ENCODE measurements around the gene RSPH9. TPM values are rescaled to one million over a fixed set of nuclear protein-coding genes. Genes with fewer than 3 reads are reported as not detected.
A peak's percentile ranks its signal among the peaks of the same experiment; 100 is the strongest.
"Not testable (repeated sequence)": the region's sequence is repeated elsewhere in the genome, so short reads cannot be mapped to it uniquely, and the experiment has no call there.

The RSPH9 gene
- polyA plus RNA-seq, 3 donors: 0.05 to 0.52 (median 0.13) TPM

- Histone ChIP-seq H3K9ac (ENCODE audit: insufficient read depth, low read length, poor library complexity, severe bottlenecking) (no peak overlapping the region), H4K20me1 (ENCODE audit: insufficient read depth, low read length) (peaks cover 6% of the 10 kb centered on the region), H3K4me1 (ENCODE audit: control insufficient read depth in 1 of 2, insufficient read depth in 2 of 2, low read length in 2 of 2) (peaks cover 10 to 12% of the 10 kb centered on the region in 2 donors), H3K4me3 (replicated peaks in 1 of 3; ENCODE audit: low read depth in 2 of 3, low read length in 3 of 3) (no peak overlapping the region), H3K9me3 (replicated peaks in 1 of 2; ENCODE audit: control insufficient read depth in 1 of 2, insufficient read depth in 1 of 2, low read length in 2 of 2) (no peaks in the 10 kb centered on the region), H3K4me2 (replicated peaks; ENCODE audit: extremely low read depth, low read length, poor library complexity, severe bottlenecking) (no peak overlapping the region), H3K27me3 (ENCODE audit: control insufficient read depth in 2 of 2, insufficient read depth in 2 of 2, low read length in 2 of 2) (no peaks in the 10 kb centered on the region), H3K27ac (ENCODE audit: low read depth in 1 of 2, low read length in 2 of 2) (no peak overlapping the region), H3K79me2 (ENCODE audit: insufficient read depth, low read length) (no peaks in the 10 kb centered on the region), H2AFZ (ENCODE audit: insufficient read depth, low read depth, low read length, poor library complexity, severe bottlenecking) (no peak overlapping the region), H3K36me3 (replicated peaks in 1 of 2; ENCODE audit: control insufficient read depth in 1 of 2, insufficient read depth in 2 of 2, low read length in 2 of 2) (no peaks in the 10 kb centered on the region)
- H3K9me3 Mint-ChIP-seq: no peaks in the 10 kb centered on the region
- DNase-seq: no peak
- H3K36me3 Mint-ChIP-seq: peaks cover 0 to 2% of the 10 kb centered on the region in 2 donors
- TF ChIP-seq, protein P1, sequence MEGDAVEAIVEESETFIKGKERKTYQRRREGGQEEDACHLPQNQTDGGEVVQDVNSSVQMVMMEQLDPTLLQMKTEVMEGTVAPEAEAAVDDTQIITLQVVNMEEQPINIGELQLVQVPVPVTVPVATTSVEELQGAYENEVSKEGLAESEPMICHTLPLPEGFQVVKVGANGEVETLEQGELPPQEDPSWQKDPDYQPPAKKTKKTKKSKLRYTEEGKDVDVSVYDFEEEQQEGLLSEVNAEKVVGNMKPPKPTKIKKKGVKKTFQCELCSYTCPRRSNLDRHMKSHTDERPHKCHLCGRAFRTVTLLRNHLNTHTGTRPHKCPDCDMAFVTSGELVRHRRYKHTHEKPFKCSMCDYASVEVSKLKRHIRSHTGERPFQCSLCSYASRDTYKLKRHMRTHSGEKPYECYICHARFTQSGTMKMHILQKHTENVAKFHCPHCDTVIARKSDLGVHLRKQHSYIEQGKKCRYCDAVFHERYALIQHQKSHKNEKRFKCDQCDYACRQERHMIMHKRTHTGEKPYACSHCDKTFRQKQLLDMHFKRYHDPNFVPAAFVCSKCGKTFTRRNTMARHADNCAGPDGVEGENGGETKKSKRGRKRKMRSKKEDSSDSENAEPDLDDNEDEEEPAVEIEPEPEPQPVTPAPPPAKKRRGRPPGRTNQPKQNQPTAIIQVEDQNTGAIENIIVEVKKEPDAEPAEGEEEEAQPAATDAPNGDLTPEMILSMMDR (IDR thresholded peaks at IDR 0.05): no peak
- peak overlapping the region in 1 of 7 donors; percentile 16 for H3K27ac Mint-ChIP-seq
- peaks cover 15% of the 10 kb centered on the region for H3K4me1 Mint-ChIP-seq
- WGBS (ENCODE audit: insufficient coverage): 100% methylated on average over 2 of the region's 2 CpGs
- H3K4me3 Mint-ChIP-seq: no peak overlapping the region
- intact Hi-C loops (cut with micrococcal nuclease): no loop called here
- peaks cover 0 to 11% (median 2%) of the 10 kb centered on the region in 3 donors for H3K27me3 Mint-ChIP-seq (ENCODE audit: low read depth in 3 of 3)
Observed at GRCh38 chr6:43648248-43648647, 3.4 kb downstream of the RSPH9 start.

DNA sequence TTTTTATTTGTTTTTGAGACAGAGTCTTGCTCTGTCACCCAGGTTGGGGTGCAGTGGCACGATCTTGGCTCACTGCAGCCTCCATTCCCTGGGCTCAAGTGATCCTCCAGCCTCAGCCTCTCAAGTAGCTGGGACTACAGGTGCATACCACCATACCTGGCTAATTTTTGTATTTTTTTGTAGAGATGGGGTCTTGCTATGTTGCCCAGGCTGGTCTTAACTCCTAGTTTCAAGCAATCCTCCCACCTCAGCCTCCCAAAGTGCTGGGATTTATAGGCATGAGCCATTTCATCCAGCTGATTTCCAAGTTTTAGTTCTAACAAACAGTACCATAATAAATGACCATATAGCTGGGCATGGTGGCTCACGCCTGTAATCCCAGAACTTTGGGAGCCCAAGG lies 8.0 kb downstream of the RSPH9 start:
- H2AFZ ChIP-seq (ENCODE audit: insufficient read depth, low read depth, low read length, poor library complexity, severe bottlenecking); H3K27me3 ChIP-seq (ENCODE audit: control insufficient read depth in 2 of 2, insufficient read depth in 2 of 2, low read length in 2 of 2); H3K4me3 Mint-ChIP-seq; H3K4me3 ChIP-seq (replicated peaks in 1 of 3; ENCODE audit: low read depth in 2 of 3, low read length in 3 of 3); H3K4me1 ChIP-seq (ENCODE audit: control insufficient read depth in 1 of 2, insufficient read depth in 2 of 2, low read length in 2 of 2); H3K27ac Mint-ChIP-seq; H3K4me1 Mint-ChIP-seq; H3K4me2 ChIP-seq (replicated peaks; ENCODE audit: extremely low read depth, low read length, poor library complexity, severe bottlenecking); H3K9me3 Mint-ChIP-seq; H3K36me3 ChIP-seq (replicated peaks in 1 of 2; ENCODE audit: control insufficient read depth in 1 of 2, insufficient read depth in 2 of 2, low read length in 2 of 2); H3K9ac ChIP-seq (ENCODE audit: insufficient read depth, low read length, poor library complexity, severe bottlenecking); H4K20me1 ChIP-seq (ENCODE audit: insufficient read depth, low read length); H3K79me2 ChIP-seq (ENCODE audit: insufficient read depth, low read length); H3K27me3 Mint-ChIP-seq (ENCODE audit: low read depth in 3 of 3); H3K27ac ChIP-seq (ENCODE audit: low read depth in 1 of 2, low read length in 2 of 2); DNase-seq; intact Hi-C loops (cut with micrococcal nuclease); H3K9me3 ChIP-seq (replicated peaks in 1 of 2; ENCODE audit: control insufficient read depth in 1 of 2, insufficient read depth in 1 of 2, low read length in 2 of 2); H3K36me3 Mint-ChIP-seq: not testable (repeated sequence)
- WGBS (ENCODE audit: insufficient coverage): 86% methylated on average over 1 of the region's 2 CpGs
